SU-DHL-6 (cell line): ENCODE data around the gene ASIP.
"Not testable (repeated sequence)": the region's sequence is repeated elsewhere in the genome, so short reads cannot be mapped to it uniquely, and the experiment has no call there.

Source experiments
- H2AFZ ChIP-seq: fragments of 200-600 bp; sonication (generic); 2 replicates; pipeline ENCODE4 v1.6.1; 2014; ENCODE audit warnings: low read depth, mild to moderate bottlenecking, moderate library complexity, mixed read lengths, antibody characterized with exemption, low read length; ENCODE audit not compliant: severe bottlenecking
- H3F3A ChIP-seq: fragments of 200-600 bp; shearing (Covaris generic); 2 replicates; pipeline ENCODE4 v1.6.0; 2016; ENCODE audit warnings: antibody characterized with exemption, mild to moderate bottlenecking; ENCODE audit not compliant: insufficient read depth
- H3K27ac ChIP-seq: fragments of 200-600 bp; sonication (generic); 2 replicates; pipeline ENCODE4 v1.5.1; 2016; ENCODE audit warnings: low read depth, mild to moderate bottlenecking, low read length, moderate library complexity, mixed read lengths
- H3K27me3 ChIP-seq: fragments of 200-600 bp; sonication (generic), shearing (Covaris generic); 2 replicates; pipeline ENCODE4 v1.6.0; 2014; ENCODE audit warnings: mild to moderate bottlenecking, low read length
- H3K36me3 ChIP-seq: fragments of 200-600 bp; sonication (generic); 2 replicates; pipeline ENCODE4 v1.6.1; 2014; ENCODE audit warnings: mild to moderate bottlenecking, low read length, mixed read lengths
- H3K4me2 ChIP-seq: fragments of 300-600, 200-600 bp; shearing (Covaris generic), sonication (generic); 2 replicates; pipeline ENCODE4 v1.6.0; 2014; ENCODE audit warnings: low read length, low read depth, mild to moderate bottlenecking; ENCODE audit not compliant: poor library complexity, severe bottlenecking
- H3K4me3 ChIP-seq: fragments of 200-600 bp; sonication (generic); 2 replicates; pipeline ENCODE4 v1.5.1; 2014; ENCODE audit warnings: antibody characterized with exemption, low read length, mild to moderate bottlenecking, mixed read lengths; ENCODE audit not compliant: insufficient read depth, poor library complexity, severe bottlenecking
- H3K79me2 ChIP-seq: fragments of 200-600 bp; sonication (generic); 2 replicates; pipeline ENCODE4 v1.6.1; 2014; ENCODE audit warnings: mild to moderate bottlenecking, low read length, moderate library complexity; ENCODE audit not compliant: insufficient read depth
- H3K9ac ChIP-seq: fragments of 200-600 bp; sonication (generic); 2 replicates; pipeline ENCODE4 v1.7.0; 2014; ENCODE audit warnings: mild to moderate bottlenecking, low read length
- H3K9me2 ChIP-seq: fragments of 200-600 bp; sonication (generic); replicated peaks from 2 replicates; pipeline ENCODE4 v1.6.1; 2014; ENCODE audit warnings: low read length; ENCODE audit not compliant: insufficient read depth
- H3K9me3 ChIP-seq: fragments of 200-600 bp; sonication (generic); 2 replicates; pipeline ENCODE4 v1.6.1; 2014; ENCODE audit warnings: low read length, mixed read lengths; ENCODE audit not compliant: insufficient read depth
- H4K20me1 ChIP-seq: fragments of 200-600 bp; sonication (generic); 2 replicates; pipeline ENCODE4 v1.6.1; 2014; ENCODE audit warnings: low read depth, mild to moderate bottlenecking, antibody characterized with exemption, low read length, moderate library complexity, mixed read lengths
- EZH2phosphoT487 ChIP-seq: fragments of 200-600 bp; sonication (generic), shearing (Covaris generic); conservative IDR thresholded peaks from 2 replicates; pipeline ENCODE4 v1.6.1; 2018; ENCODE audit warnings: mild to moderate bottlenecking, antibody characterized with exemption, low read length, moderate library complexity, mixed read lengths
- TF ChIP-seq, protein P1 (sequence below): fragments of 200-600 bp; sonication (generic); IDR thresholded peaks from one replicate; pipeline ENCODE4 v1.5.1; 2017; ENCODE audit warnings: antibody characterized with exemption, mild to moderate bottlenecking, low read length, moderate library complexity; ENCODE audit not compliant: insufficient read depth, poor library complexity, severe bottlenecking

Gene ASIP

GRCh38 chr20:34200023-34200422 is 41.2 kb upstream of the ASIP start:
- no peak overlapping the region for H2AFZ ChIP-seq
- H3F3A ChIP-seq, result no peaks in the 10 kb centered on the region
- H4K20me1 ChIP-seq, result no peaks in the 10 kb centered on the region
- H3K9me2 ChIP-seq, result no peaks in the 10 kb centered on the region
- H3K79me2 ChIP-seq, result no peaks in the 10 kb centered on the region
- H3K27me3 ChIP-seq, result no peaks in the 10 kb centered on the region
- no peak overlapping the region for H3K4me3 ChIP-seq
- no peak overlapping the region for H3K27ac ChIP-seq
- H3K36me3 ChIP-seq, result no peaks in the 10 kb centered on the region
- TF ChIP-seq, protein P1, sequence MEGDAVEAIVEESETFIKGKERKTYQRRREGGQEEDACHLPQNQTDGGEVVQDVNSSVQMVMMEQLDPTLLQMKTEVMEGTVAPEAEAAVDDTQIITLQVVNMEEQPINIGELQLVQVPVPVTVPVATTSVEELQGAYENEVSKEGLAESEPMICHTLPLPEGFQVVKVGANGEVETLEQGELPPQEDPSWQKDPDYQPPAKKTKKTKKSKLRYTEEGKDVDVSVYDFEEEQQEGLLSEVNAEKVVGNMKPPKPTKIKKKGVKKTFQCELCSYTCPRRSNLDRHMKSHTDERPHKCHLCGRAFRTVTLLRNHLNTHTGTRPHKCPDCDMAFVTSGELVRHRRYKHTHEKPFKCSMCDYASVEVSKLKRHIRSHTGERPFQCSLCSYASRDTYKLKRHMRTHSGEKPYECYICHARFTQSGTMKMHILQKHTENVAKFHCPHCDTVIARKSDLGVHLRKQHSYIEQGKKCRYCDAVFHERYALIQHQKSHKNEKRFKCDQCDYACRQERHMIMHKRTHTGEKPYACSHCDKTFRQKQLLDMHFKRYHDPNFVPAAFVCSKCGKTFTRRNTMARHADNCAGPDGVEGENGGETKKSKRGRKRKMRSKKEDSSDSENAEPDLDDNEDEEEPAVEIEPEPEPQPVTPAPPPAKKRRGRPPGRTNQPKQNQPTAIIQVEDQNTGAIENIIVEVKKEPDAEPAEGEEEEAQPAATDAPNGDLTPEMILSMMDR, result no peak
- no peak for TF ChIP-seq EZH2phosphoT487
- no peak overlapping the region for H3K9ac ChIP-seq
- no peaks in the 10 kb centered on the region for H3K9me3 ChIP-seq
- no peak overlapping the region for H3K4me2 ChIP-seq

GRCh38 chr20:34201531-34201930 is 39.7 kb upstream of the ASIP start:
- Histone ChIP-seq H3K4me2 (no peak overlapping the region), H3K9me2 (no peaks in the 10 kb centered on the region), H4K20me1 (no peaks in the 10 kb centered on the region), H3K36me3 (no peaks in the 10 kb centered on the region), H3K9me3 (no peaks in the 10 kb centered on the region), H3F3A (no peaks in the 10 kb centered on the region), H3K4me3 (no peak overlapping the region), H2AFZ (no peak overlapping the region), H3K9ac (no peak overlapping the region), H3K27me3 (no peaks in the 10 kb centered on the region), H3K27ac (no peak overlapping the region), H3K79me2 (no peaks in the 10 kb centered on the region)
- TF ChIP-seq EZH2phosphoT487, result no peak
- TF ChIP-seq, protein P1, result no peak

DNA sequence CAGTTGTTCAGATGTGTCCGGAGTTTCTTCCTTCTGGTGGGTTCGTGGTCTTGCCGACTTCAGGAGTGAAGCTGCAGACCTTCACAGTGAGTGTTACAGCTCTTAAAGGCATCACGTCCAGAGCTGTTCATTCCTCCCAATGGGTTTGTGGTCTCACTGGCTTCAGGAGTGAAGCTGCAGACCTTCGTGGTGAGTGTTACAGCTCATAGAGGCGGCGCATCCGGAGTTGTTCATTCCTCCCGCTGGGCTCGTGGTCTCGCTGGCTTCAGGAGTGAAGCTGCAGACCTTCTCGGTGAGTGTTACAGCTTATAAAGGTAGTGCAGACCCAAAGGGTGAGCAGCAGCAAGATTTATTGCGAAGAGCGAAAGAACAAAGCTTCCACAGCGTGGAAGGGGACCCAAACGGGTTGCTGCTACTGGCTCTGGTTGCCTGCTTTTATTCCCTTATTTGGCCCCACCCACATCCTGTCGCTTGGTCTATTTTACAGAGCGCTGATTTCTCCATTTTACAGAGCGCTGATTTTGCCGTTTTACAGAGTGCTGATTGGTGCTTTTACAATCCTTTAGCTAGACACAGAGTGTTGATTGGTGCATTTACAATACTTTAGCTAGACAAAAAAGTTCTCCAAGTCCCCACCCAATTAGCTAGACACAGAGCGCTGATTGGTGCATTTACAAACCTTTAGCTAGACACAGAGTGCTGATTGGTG is 35.9 kb upstream of the ASIP start:
- not testable (repeated sequence) for H3K36me3 ChIP-seq, H2AFZ ChIP-seq, H3F3A ChIP-seq, H3K4me3 ChIP-seq, H3K9me2 ChIP-seq, H3K9me3 ChIP-seq, H3K27ac ChIP-seq, H4K20me1 ChIP-seq, H3K27me3 ChIP-seq, H3K79me2 ChIP-seq, H3K9ac ChIP-seq, H3K4me2 ChIP-seq

- H3K9me2 ChIP-seq, result no peaks in the 10 kb centered on the region
- no peaks in the 10 kb centered on the region for H3F3A ChIP-seq
- H3K27me3 ChIP-seq, result peaks cover 3% of the 10 kb centered on the region; the same call in 1 of the 2 replicates
- H3K27ac ChIP-seq, result no peak overlapping the region
- TF ChIP-seq, protein P1, result no peak
- H2AFZ ChIP-seq, result no peak overlapping the region
- peaks cover 7% of the 10 kb centered on the region for H3K36me3 ChIP-seq
- H4K20me1 ChIP-seq, result no peaks in the 10 kb centered on the region
- peaks cover 11% of the 10 kb centered on the region; the same call in 1 of the 2 replicates for H3K9me3 ChIP-seq
- H3K4me2 ChIP-seq, result no peak overlapping the region
- no peak overlapping the region for H3K4me3 ChIP-seq
- H3K9ac ChIP-seq, result no peak overlapping the region
- H3K79me2 ChIP-seq, result no peaks in the 10 kb centered on the region
These were observed 32.1 kb upstream of the ASIP start for GRCh38 chr20:34209111-34209510.
